ENCODE results near the gene C22orf15. TPM values are rescaled to one million over a fixed set of nuclear protein-coding genes. Genes with fewer than 3 reads are reported as not detected.

Gene C22orf15
- total and polyA plus RNA-seq, 8 donors, result not detected

DNA sequence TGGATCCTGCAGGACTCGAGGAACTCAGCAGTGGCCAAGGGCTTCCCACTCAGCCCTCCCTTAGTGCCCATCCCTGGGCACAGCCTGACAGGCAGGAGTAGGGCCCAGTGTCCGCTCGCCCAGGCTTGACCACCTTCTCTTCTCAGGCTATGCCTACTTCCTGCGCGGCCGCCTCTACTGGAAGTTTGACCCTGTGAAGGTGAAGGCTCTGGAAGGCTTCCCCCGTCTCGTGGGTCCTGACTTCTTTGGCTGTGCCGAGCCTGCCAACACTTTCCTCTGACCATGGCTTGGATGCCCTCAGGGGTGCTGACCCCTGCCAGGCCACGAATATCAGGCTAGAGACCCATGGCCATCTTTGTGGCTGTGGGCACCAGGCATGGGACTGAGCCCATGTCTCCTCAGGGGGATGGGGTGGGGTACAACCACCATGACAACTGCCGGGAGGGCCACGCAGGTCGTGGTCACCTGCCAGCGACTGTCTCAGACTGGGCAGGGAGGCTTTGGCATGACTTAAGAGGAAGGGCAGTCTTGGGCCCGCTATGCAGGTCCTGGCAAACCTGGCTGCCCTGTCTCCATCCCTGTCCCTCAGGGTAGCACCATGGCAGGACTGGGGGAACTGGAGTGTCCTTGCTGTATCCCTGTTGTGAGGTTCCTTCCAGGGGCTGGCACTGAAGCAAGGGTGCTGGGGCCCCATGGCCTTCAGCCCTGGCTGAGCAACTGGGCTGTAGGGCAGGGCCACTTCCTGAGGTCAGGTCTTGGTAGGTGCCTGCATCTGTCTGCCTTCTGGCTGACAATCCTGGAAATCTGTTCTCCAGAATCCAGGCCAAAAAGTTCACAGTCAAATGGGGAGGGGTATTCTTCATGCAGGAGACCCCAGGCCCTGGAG, 20.7 kb downstream of the C22orf15 start:
- FAIRE-seq (no peak), ATAC-seq (no peak), DNase-seq (no peak)
- WGBS, 2 donors, result 70 to 76% methylated on average over 15 of the region's 15 CpGs
- TF ChIP-seq, protein P1, sequence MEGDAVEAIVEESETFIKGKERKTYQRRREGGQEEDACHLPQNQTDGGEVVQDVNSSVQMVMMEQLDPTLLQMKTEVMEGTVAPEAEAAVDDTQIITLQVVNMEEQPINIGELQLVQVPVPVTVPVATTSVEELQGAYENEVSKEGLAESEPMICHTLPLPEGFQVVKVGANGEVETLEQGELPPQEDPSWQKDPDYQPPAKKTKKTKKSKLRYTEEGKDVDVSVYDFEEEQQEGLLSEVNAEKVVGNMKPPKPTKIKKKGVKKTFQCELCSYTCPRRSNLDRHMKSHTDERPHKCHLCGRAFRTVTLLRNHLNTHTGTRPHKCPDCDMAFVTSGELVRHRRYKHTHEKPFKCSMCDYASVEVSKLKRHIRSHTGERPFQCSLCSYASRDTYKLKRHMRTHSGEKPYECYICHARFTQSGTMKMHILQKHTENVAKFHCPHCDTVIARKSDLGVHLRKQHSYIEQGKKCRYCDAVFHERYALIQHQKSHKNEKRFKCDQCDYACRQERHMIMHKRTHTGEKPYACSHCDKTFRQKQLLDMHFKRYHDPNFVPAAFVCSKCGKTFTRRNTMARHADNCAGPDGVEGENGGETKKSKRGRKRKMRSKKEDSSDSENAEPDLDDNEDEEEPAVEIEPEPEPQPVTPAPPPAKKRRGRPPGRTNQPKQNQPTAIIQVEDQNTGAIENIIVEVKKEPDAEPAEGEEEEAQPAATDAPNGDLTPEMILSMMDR (IDR thresholded peaks at IDR 0.05), result no peak
- no peaks in the 10 kb centered on the region for H3K27me3 ChIP-seq
- H3K9me3 ChIP-seq, result no peaks in the 10 kb centered on the region
- H3K36me3 ChIP-seq, result no peaks in the 10 kb centered on the region
- peaks cover 8 to 21% (median 12%) of the 10 kb centered on the region in 3 donors for H3K4me1 ChIP-seq
- peak overlapping the region in 2 of 4 donors; percentile 2 to 11 for H3K27ac ChIP-seq
- H3K4me3 ChIP-seq, result no peak overlapping the region
- intact Hi-C loops (cut with DNase I), result no loop called here

DNA sequence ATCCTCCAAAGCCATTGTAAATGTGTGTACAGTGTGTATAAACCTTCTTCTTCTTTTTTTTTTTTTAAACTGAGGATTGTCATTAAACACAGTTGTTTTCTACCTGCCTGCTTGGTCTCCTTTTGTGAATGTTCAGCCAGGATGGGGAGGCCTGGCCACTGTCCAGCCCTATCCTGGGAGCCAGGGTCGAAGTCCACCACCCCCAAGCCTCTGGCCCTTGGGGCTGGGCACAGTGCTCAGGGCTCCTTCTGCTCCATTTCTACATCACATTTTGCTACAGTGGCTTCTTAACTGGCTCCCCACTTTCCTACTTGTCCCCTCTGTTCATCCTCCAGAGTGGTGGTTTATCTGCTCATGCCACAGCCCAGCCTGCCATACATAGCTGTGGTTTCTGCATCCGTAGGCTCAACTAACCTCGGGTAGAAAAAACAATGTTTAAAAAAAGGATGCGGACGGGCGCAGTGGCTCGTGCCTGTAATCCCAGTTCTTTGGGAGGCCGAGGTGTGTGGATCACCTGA, 21.5 kb downstream of the C22orf15 start:
- Histone ChIP-seq H3K36me3 (no peaks in the 10 kb centered on the region), H3K4me3 (no peak overlapping the region), H3K27ac (peak overlapping the region in 1 of 4 donors; percentile 11), H3K4me1 (peaks cover 11 to 29% (median 12%) of the 10 kb centered on the region in 3 donors), H3K9me3 (no peaks in the 10 kb centered on the region), H3K27me3 (no peaks in the 10 kb centered on the region)
- 65% methylated on average over 8 of the region's 8 CpGs for WGBS, 2 donors
- TF ChIP-seq, protein P1 (IDR thresholded peaks at IDR 0.05), result no peak
- ATAC-seq (no peak), DNase-seq (peak in 1 of 6 donors; percentile 62), FAIRE-seq (no peak)
- intact Hi-C loops (cut with DNase I), result no loop called here

DNA sequence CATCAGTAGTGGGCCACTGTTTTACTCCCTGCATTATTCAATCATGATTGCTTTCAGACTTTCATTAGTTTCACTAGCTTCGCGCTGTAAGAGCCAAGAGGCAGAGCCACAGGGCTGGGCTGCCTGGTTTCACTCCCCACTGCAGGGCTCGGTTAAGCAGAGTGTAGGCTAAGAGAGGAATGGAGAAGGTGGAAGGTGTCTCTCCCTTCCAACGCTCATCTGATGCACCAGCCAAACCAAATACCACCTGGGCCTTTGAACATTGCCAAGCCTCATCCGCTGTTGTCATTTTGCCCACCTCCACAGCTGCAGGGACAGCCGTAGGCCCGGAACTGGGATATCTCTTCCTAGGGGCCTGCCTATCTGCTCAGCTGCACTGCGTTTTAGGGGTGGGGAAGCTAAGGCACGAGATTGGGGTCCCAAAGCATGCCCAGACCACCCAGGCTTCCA, 23.5 kb downstream of the C22orf15 start:
- 50 to 55% methylated on average over 9 of the region's 9 CpGs for WGBS, 2 donors
- H3K27ac ChIP-seq, result peak overlapping the region; percentile 97 to 100 (median 99)
- TF ChIP-seq, protein P1 (IDR thresholded peaks at IDR 0.05), result no peak
- H3K27me3 ChIP-seq, result no peaks in the 10 kb centered on the region
- H3K4me3 ChIP-seq, result peak overlapping the region in 3 of 4 donors; percentile 60 to 94 (median 83)
- FAIRE-seq, result no peak
- DNase-seq, result no peak
- no peak for ATAC-seq
- intact Hi-C loops (cut with DNase I), result no loop called here
- H3K4me1 ChIP-seq, result peaks cover 16 to 33% (median 16%) of the 10 kb centered on the region in 3 donors
- H3K36me3 ChIP-seq, result no peaks in the 10 kb centered on the region
- H3K9me3 ChIP-seq, result no peaks in the 10 kb centered on the region

DNA sequence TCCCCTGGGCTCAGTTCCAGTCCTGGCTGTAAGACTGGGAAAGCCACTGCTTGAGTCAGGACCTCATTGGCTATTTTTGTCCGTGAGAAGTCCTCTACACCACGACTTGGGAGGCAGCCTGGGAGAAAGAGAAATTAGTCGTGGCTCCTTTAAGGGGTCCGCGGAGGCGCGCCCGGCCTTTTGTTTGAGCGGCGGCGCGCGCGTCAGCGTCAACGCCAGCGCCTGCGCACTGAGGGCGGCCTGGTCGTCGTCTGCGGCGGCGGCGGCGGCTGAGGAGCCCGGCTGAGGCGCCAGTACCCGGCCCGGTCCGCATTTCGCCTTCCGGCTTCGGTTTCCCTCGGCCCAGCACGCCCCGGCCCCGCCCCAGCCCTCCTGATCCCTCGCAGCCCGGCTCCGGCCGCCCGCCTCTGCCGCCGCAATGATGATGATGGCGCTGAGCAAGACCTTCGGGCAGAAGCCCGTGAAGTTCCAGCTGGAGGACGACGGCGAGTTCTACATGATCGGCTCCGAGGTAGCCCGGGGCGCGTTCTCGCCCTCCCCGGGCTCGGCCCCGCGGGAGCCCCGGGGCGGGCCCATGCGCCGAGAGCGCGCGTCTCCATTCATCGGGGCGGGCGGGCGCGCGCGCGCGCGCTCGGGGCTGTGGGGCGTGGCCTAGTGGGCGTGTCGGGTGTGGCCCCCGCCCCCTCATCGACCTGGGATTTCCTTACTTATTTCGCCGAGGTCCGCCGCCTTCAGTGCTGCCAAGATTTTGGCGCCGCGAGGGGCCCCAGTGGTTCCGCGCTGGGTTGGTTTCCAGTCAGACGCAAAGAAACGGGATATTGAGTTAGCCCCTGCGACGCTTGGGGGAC, 24.2 kb downstream of the C22orf15 start, which contains the start of gene SMARCB1:
TSS of gene SMARCB1 (plus strand) at position 215 of the 848 bp plus-strand sequence. CDS start at position 419, 204 bp downstream.
- Histone ChIP-seq H3K4me1 (peaks cover 16 to 33% (median 16%) of the 10 kb centered on the region in 3 donors), H3K4me3 (peak within 1 kb of the TSS; percentile 60 to 94 (median 88)), H3K27me3 (no peaks in the 10 kb centered on the region), H3K36me3 (peaks cover 0 to 3% (median 0%) of the 10 kb centered on the region in 3 donors), H3K27ac (peak within 1 kb of the TSS; percentile 97 to 100 (median 99)), H3K9me3 (no peaks in the 10 kb centered on the region)
- TF ChIP-seq, protein P1 (IDR thresholded peaks at IDR 0.05), result no peak
- peak; percentile 82 to 96 (median 90) for DNase-seq
- 0% methylated on average over 84 to 97 of the region's 97 CpGs for WGBS, 2 donors
- FAIRE-seq, result no peak
- intact Hi-C loops (cut with DNase I), result no loop called here
- ATAC-seq, result peak; percentile 95 to 97 (median 96)
